Breast epithelium (tissue), 3 donors: ENCODE data around the gene PIH1D1.

Source experiments
- CTCF ChIP-seq, 3 donors: fragments of 450-650 bp; IDR thresholded peaks; one replicate each; pipeline ENCODE4 v1.5.1; 2016 to 2017; ENCODE audit warnings: antibody characterized with exemption in 3 of 3, mild to moderate bottlenecking in 3 of 3, moderate library complexity in 3 of 3
- POLR2AphosphoS5 ChIP-seq, 3 donors: sonication (generic); formaldehyde crosslinking; IDR thresholded peaks; one replicate each; pipeline ENCODE4 v1.6.1; 2017; ENCODE audit warnings: antibody characterized with exemption in 3 of 3

- TF ChIP-seq POLR2AphosphoS5 (IDR thresholded peaks at IDR 0.05) = no peak
- no peak for TF ChIP-seq CTCF (IDR thresholded peaks at IDR 0.05)
Measured at GRCh38 chr19:49442354-49442753, 9.3 kb downstream of the PIH1D1 start.
